SK-N-SH (cell line): Measurements from ENCODE around the gene LRRC34. TPM values are rescaled to one million over a fixed set of nuclear protein-coding genes. Genes with fewer than 3 reads are reported as not detected.

Source experiments
- CTCF ChIA-PET: fragments of 300-600, 350-600 bp; formaldehyde crosslinking; extraction: SDS; loops from one replicate; lab custom pipeline; 2021; lab: Yijun Ruan, JAX
- POLR2A ChIA-PET: fragments of 350-600 bp; sonication (Branson Sonifier 250); formaldehyde crosslinking; extraction: SDS; loops from one replicate; lab custom pipeline; 2020; ENCODE audit warnings: antibody characterized with exemption, inconsistent platforms; lab: Yijun Ruan, JAX
- DNase-seq: peaks from one replicate; pipeline ENCODE4 v3.0.0; 2012
- H2AFZ ChIP-seq: fragments of 200-600 bp; sonication (generic); 2 replicates; pipeline ENCODE4 v1.8.1; 2016; ENCODE audit warnings: antibody characterized with exemption, mild to moderate bottlenecking, low read depth
- H3F3A ChIP-seq: fragments of 200-600 bp; sonication (generic); replicated peaks from 2 replicates; pipeline ENCODE3; 2016; ENCODE audit warnings: antibody characterized with exemption, mild to moderate bottlenecking; ENCODE audit not compliant: insufficient read depth
- H3K27ac ChIP-seq, 2 experiments: fragments of 200-500 bp in 1 of 2; fragments of 200-600 bp in 1 of 2; sonication (Bioruptor generic) in 1 of 2; sonication (generic), shearing (Covaris generic) in 1 of 2; 2 replicates each; pipeline versions ENCODE4 v1.5.1 to v1.6.1; 2014 to 2016; ENCODE audit warnings: low read depth in 2 of 2, inconsistent platforms in 1 of 2, low read length in 1 of 2, mild to moderate bottlenecking in 1 of 2, mixed read lengths in 1 of 2
- H3K27me3 ChIP-seq: fragments of 200-600 bp; sonication (generic), shearing (Covaris generic); 2 replicates; pipeline ENCODE4 v1.6.1; 2016; ENCODE audit warnings: mixed run types; ENCODE audit not compliant: insufficient read depth
- H3K36me3 ChIP-seq, 2 experiments: fragments of 200-500 bp in 1 of 2; fragments of 200-600 bp in 1 of 2; sonication (Bioruptor generic) in 1 of 2; sonication (generic) in 1 of 2; replicated peaks in 1 of 2; 2 replicates each; pipeline versions ENCODE3 to v1.5.1; 2014 to 2016; ENCODE audit warnings: low read length in 1 of 2, mild to moderate bottlenecking in 1 of 2; ENCODE audit not compliant: insufficient read depth in 2 of 2, control insufficient read depth in 1 of 2
- H3K4me1 ChIP-seq, 2 experiments: fragments of 200-500 bp in 1 of 2; fragments of 200-600 bp in 1 of 2; sonication (Bioruptor generic) in 1 of 2; sonication (generic), shearing (Covaris generic) in 1 of 2; 2 replicates each; pipeline versions ENCODE4 v1.5.1 to v1.6.1; 2014 to 2016; ENCODE audit warnings: low read depth in 1 of 2, low read length in 1 of 2, mixed run types in 1 of 2; ENCODE audit not compliant: insufficient read depth in 2 of 2, control insufficient read depth in 1 of 2
- H3K4me2 ChIP-seq: fragments of 200-600 bp; sonication (generic), shearing (Covaris generic); 2 replicates; pipeline ENCODE4 v1.6.1; 2017; ENCODE audit warnings: mixed run types
- H3K4me3 ChIP-seq, 2 experiments: fragments of 200-500 bp in 1 of 2; fragments of 200-600 bp in 1 of 2; sonication (Bioruptor generic) in 1 of 2; sonication (generic), shearing (Covaris generic) in 1 of 2; 2 replicates each; pipeline versions ENCODE4 v1.5.1 to v1.8.1; 2014 to 2016; ENCODE audit warnings: low read depth in 2 of 2, inconsistent platforms in 1 of 2, low read length in 1 of 2, mild to moderate bottlenecking in 1 of 2, mixed read lengths in 1 of 2, moderate library complexity in 1 of 2
- H3K79me2 ChIP-seq: fragments of 200-600 bp; sonication (generic); 2 replicates; pipeline ENCODE4 v1.8.1; 2017; ENCODE audit warnings: mild to moderate bottlenecking; ENCODE audit not compliant: insufficient read depth
- H3K9ac ChIP-seq: fragments of 200-600 bp; sonication (generic); 2 replicates; pipeline ENCODE4 v1.6.1; 2017; ENCODE audit warnings: mixed run types
- H3K9me2 ChIP-seq: fragments of 200-600 bp; sonication (generic); 2 replicates; pipeline ENCODE4 v1.6.1; 2017; ENCODE audit warnings: mixed run types
- H3K9me3 ChIP-seq: fragments of 200-600 bp; sonication (generic); 2 replicates; pipeline ENCODE4 v1.6.1; 2017; ENCODE audit warnings: mixed run types, mild to moderate bottlenecking, moderate library complexity
- H4K20me1 ChIP-seq: fragments of 200-600 bp; sonication (generic); 2 replicates; pipeline ENCODE4 v1.6.1; 2017; ENCODE audit warnings: mild to moderate bottlenecking, mixed run types; ENCODE audit not compliant: insufficient read depth
- ELF1 ChIP-seq: IDR thresholded peaks from 2 replicates; pipeline ENCODE4 v1.4.0; 2012
- EP300 ChIP-seq, 2 experiments: IDR thresholded peaks; 2 replicates each; pipeline versions ENCODE4 v1.4.0 to v1.6.1; 2012; ENCODE audit warnings: borderline replicate concordance in 1 of 2, low read depth in 1 of 2, low read length in 1 of 2
- EZH2phosphoT487 ChIP-seq: fragments of 200-600 bp; sonication (generic); IDR thresholded peaks from 2 replicates; pipeline ENCODE4 v1.6.1; 2017; ENCODE audit warnings: low read depth, mixed run types, mild to moderate bottlenecking, antibody characterized with exemption, moderate library complexity, borderline replicate concordance
- FOSL2 ChIP-seq: IDR thresholded peaks from 2 replicates; pipeline ENCODE4 v1.4.0; 2012; ENCODE audit warnings: low read depth, mild to moderate bottlenecking, moderate library complexity, borderline replicate concordance
- FOXJ3 ChIP-seq: sonication (generic); formaldehyde crosslinking; IDR thresholded peaks from 2 replicates; pipeline ENCODE4 v1.5.1; 2020; ENCODE audit warnings: mild to moderate bottlenecking, missing genetic modification reagents
- MEF2A ChIP-seq: IDR thresholded peaks from 2 replicates; pipeline ENCODE4 v1.4.0; 2012; ENCODE audit warnings: low read depth, borderline replicate concordance
- PBX3 ChIP-seq: IDR thresholded peaks from 2 replicates; pipeline ENCODE4; 2012
- TAF1 ChIP-seq: IDR thresholded peaks from 2 replicates; pipeline ENCODE4 v1.6.1; 2012; ENCODE audit warnings: low read depth, mild to moderate bottlenecking, low read length, moderate library complexity, borderline replicate concordance
- TEAD4 ChIP-seq: IDR thresholded peaks from 2 replicates; pipeline ENCODE4 v1.4.0; 2012; ENCODE audit warnings: mild to moderate bottlenecking, borderline replicate concordance; ENCODE audit not compliant: insufficient read depth
- WGBS: methylation state at CpG from one replicate; pipeline ENCODE4 v1.1.6; 2017; ENCODE audit warnings: low lambda C conversion rate; 5-methylcytosine and 5-hydroxymethylcytosine counted together
- polyA plus RNA-seq, 3 experiments: library from polyadenylated mRNA; depleted of rRNA; stranded (reverse); fragments of >200 nt; gene quantifications; 2 replicates each; pipeline ENCODE4 v1.2.3, GENCODE V29; 2012
- TF ChIP-seq, protein P1 (sequence below): fragments of 150-350 bp; IDR thresholded peaks from 2 replicates; pipeline ENCODE4 v1.6.1; 2017; ENCODE audit warnings: antibody characterized with exemption, low read length, low read depth, borderline replicate concordance
- TF ChIP-seq, protein P2 (sequence below): IDR thresholded peaks from 2 replicates; pipeline ENCODE4 v1.4.0; 2012; ENCODE audit warnings: low read depth
- TF ChIP-seq, protein P3 (sequence below): IDR thresholded peaks from 2 replicates; pipeline ENCODE4 v1.4.0; 2012; ENCODE audit warnings: low read depth, borderline replicate concordance

LRRC34 gene
- polyA plus RNA-seq, 1 of the 3 experiments (the other 2 are of a cell fraction), result 1.6 TPM

DNA sequence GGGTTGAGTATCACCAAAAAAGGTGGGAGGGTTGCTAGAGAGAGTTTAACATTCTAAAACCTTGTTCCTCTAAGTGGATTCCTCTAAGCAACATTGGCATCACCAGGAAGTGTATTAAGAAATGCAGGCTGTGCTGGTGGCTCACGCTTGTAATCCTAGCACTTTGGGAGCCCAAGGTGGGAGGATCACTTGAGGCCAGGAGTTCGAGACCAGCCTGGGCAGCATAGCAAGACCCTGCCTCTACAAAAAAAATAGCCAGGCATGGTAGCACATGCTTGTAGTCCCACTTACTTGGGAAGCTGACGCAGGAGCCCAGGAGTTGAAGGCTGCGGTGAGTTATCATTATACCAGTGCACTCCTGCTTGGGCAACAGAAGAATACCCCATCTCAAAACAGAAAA is 34.9 kb downstream of the LRRC34 start (continued):
- no peak for TF ChIP-seq EZH2phosphoT487
- TF ChIP-seq, protein P1, sequence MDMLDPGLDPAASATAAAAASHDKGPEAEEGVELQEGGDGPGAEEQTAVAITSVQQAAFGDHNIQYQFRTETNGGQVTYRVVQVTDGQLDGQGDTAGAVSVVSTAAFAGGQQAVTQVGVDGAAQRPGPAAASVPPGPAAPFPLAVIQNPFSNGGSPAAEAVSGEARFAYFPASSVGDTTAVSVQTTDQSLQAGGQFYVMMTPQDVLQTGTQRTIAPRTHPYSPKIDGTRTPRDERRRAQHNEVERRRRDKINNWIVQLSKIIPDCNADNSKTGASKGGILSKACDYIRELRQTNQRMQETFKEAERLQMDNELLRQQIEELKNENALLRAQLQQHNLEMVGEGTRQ, result no peak

DNA sequence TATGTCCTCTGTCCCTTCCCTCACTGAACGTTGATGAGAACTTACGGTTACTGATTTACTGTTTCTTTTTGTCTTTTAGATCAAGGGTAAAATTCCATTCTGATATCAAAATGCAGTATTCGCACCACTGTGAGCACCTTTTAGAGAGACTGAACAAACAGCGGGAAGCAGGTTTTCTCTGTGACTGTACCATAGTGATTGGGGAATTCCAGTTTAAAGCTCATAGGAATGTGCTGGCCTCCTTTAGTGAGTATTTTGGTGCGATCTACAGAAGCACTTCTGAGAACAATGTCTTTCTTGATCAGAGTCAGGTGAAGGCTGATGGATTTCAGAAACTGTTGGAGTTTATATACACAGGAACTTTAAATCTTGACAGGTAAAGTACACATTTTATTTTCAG is 38.5 kb downstream of the LRRC34 start:
- peaks cover 30% of the 10 kb centered on the region for H3F3A ChIP-seq
- 29% methylated on average over 5 of the region's 5 CpGs for WGBS

More for the DNA sequence above, 38.5 kb downstream of the LRRC34 start:
- no peaks in the 10 kb centered on the region for H3K9me3 ChIP-seq
- no peak overlapping the region for H2AFZ ChIP-seq
- H3K27ac ChIP-seq, result peak overlapping the region in 1 of 2 experiments; percentile 22; a peak in 2 of 4 replicates
- H3K4me1 ChIP-seq, result peaks cover 4 to 10% of the 10 kb centered on the region in 2 experiments; a peak in 3 of 4 replicates
- 0 out of 2 replicates have a peak, but pooled peaks cover 4% of the 10 kb centered on the region for H4K20me1 ChIP-seq
- H3K36me3 ChIP-seq, result peaks cover 39 to 46% of the 10 kb centered on the region in 2 experiments
- no peak for DNase-seq
- TF ChIP-seq, protein P2, sequence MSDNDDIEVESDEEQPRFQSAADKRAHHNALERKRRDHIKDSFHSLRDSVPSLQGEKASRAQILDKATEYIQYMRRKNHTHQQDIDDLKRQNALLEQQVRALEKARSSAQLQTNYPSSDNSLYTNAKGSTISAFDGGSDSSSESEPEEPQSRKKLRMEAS, result no peak
- TF ChIP-seq PBX3 (no peak), EP300 (IDR thresholded peaks at IDR 0.05; ENCODE audit: borderline replicate concordance in 1 of 2, low read depth in 1 of 2, low read length in 1 of 2) (no peak), MEF2A (no peak), FOSL2 (no peak), TEAD4 (no peak), TAF1 (no peak), FOXJ3 (CRISPR knock-in tag) (no peak), ELF1 (no peak)
- TF ChIP-seq, protein P1, result no peak
- TF ChIP-seq, protein P3, sequence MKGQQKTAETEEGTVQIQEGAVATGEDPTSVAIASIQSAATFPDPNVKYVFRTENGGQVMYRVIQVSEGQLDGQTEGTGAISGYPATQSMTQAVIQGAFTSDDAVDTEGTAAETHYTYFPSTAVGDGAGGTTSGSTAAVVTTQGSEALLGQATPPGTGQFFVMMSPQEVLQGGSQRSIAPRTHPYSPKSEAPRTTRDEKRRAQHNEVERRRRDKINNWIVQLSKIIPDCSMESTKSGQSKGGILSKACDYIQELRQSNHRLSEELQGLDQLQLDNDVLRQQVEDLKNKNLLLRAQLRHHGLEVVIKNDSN, result no peak
- peaks cover 52% of the 10 kb centered on the region for H3K79me2 ChIP-seq
- H3K9ac ChIP-seq, result peak overlapping the region; percentile 92
- H3K4me2 ChIP-seq, result peak overlapping the region; percentile 93
- H3K27me3 ChIP-seq, result no peaks in the 10 kb centered on the region
- ChIA-PET POLR2A (interaction anchor here (1.0 kb wide), 1 partner anchor 204 kb away, joined by 3 read pairs; no protein-coding TSS in a partner anchor), CTCF (interaction anchor here (1.0 to 3.1 kb wide), 3 partner anchors 11 to 29 kb away, joined by 3 to 13 read pairs (median 3); no protein-coding TSS in a partner anchor)
- H3K4me3 ChIP-seq, result peak overlapping the region; percentile 100
- no peaks in the 10 kb centered on the region for H3K9me2 ChIP-seq
